ENCODE measurements around the gene HTT-AS.

Gene HTT-AS

GRCh38 chr4:3013839-3014350 is 60.4 kb downstream of the HTT-AS start:
- no peak for TF ChIP-seq CTCF (IDR thresholded peaks at IDR 0.05; ENCODE audit: extremely low read depth, missing control alignments)
- DNase-seq (ENCODE audit: low spot score): peak; percentile 72
